OCI-LY3 (cell line): ENCODE data around the gene ECHDC1.

ENCODE experiments used
- CTCF ChIP-seq: fragments of 200-600, 300-600 bp; sonication (generic); IDR thresholded peaks from 2 replicates; pipeline ENCODE4 v1.5.1; 2014; ENCODE audit warnings: antibody characterized with exemption, low read length, low read depth
- EZH2phosphoT487 ChIP-seq: fragments of 200-600 bp; shearing (Covaris generic); IDR thresholded peaks from 2 replicates; pipeline ENCODE4 v1.6.1; 2018; ENCODE audit warnings: antibody characterized with exemption, mixed run types, low read depth

GRCh38 chr6:127349980-127350379, 6.6 kb upstream of the ECHDC1 start:
- TF ChIP-seq CTCF, result no peak
- TF ChIP-seq EZH2phosphoT487, result no peak
